Fibroblast of lung (primary cell): ENCODE results near the gene TENT5C.

ENCODE experiments used
- EZH2 ChIP-seq: IDR thresholded peaks from 2 replicates; pipeline ENCODE4 v1.5.1; 2012; ENCODE audit warnings: low read length, control low read depth, mild to moderate bottlenecking; ENCODE audit errors: missing control alignments
- TF ChIP-seq, protein P1 (sequence below), 2 donors: IDR thresholded peaks in 1 of 2; conservative IDR thresholded peaks in 1 of 2; 1 replicate in 1 of 2; 2 replicates in 1 of 2; pipeline ENCODE4 v1.5.1; 2011 to 2012; ENCODE audit warnings: low read length in 2 of 2, control low read depth in 1 of 2, inconsistent platforms in 1 of 2, low read depth in 1 of 2, mild to moderate bottlenecking in 1 of 2

DNA sequence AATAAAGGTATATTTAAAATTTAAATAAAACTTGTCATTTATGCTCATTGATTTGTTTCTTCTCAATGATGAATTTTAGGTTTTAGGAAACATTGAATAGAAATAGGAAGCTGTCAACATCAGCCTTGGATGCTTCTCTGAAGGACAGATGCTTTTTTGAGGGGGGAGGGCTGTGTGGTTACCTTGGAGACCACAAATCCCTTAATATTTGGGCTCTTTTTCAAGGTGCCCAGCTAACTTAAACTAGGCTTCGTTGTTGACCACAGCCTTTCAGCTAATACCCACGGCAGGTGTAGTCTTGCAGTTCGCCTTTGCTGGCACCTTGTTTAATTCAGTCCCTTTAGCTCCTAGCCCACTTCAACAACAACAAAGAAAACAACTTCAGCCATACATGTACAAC is 22.5 kb downstream of the TENT5C start:
- TF ChIP-seq, protein P1, sequence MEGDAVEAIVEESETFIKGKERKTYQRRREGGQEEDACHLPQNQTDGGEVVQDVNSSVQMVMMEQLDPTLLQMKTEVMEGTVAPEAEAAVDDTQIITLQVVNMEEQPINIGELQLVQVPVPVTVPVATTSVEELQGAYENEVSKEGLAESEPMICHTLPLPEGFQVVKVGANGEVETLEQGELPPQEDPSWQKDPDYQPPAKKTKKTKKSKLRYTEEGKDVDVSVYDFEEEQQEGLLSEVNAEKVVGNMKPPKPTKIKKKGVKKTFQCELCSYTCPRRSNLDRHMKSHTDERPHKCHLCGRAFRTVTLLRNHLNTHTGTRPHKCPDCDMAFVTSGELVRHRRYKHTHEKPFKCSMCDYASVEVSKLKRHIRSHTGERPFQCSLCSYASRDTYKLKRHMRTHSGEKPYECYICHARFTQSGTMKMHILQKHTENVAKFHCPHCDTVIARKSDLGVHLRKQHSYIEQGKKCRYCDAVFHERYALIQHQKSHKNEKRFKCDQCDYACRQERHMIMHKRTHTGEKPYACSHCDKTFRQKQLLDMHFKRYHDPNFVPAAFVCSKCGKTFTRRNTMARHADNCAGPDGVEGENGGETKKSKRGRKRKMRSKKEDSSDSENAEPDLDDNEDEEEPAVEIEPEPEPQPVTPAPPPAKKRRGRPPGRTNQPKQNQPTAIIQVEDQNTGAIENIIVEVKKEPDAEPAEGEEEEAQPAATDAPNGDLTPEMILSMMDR (conservative IDR thresholded peaks at IDR 0.05 in 1 of 2, IDR thresholded peaks at IDR 0.05 in 1 of 2; ENCODE audit: low read depth in 1 of 2, low read length in 2 of 2): no peak
- no peak for TF ChIP-seq EZH2
